NAMALWA (cell line): Measurements from ENCODE around the gene MACROD2.

Experiments
- DNase-seq: peaks from one replicate; pipeline ENCODE4 v3.0.0-alpha.2; 2015; ENCODE audit warnings: low spot score

Gene MACROD2

GRCh38 chr20:14866841-14867514 lies 871.7 kb downstream of the MACROD2 start:
- no peak for DNase-seq

DNA sequence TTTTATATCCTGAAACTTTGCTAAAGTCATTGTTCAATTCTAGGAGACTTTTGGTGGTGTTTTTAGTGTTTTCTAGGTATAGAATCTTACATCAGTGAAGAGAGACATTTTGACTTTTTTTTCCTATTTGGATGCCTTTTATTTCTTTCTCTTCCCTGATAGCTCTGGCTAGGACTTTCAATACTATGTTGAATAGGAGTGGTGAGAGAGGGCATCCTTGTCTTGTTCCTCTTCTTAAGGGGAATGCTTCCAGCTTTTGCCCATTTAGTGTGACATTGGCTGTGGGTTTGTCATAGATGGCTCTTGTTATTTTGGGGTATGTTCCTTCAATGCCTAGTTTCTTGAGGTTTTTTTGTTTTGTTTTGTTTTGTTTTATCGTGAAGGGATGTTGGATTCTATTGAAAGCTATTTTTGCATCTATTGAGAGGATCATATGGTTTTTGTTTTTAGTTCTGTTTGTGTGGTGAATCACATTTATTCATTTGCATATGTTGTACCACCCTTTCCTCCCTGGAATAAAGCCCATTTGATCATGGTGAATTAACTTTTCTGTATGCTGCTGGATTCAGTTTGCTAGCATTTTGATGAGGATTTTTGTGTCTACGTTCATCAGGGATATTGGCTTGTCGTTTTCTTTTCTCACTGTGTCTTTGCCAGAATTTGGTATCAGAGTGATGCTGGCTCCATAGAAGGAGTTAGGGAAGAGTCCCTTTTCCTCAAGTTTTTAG lies 882.1 kb downstream of the MACROD2 start:
- DNase-seq, result no peak

DNA sequence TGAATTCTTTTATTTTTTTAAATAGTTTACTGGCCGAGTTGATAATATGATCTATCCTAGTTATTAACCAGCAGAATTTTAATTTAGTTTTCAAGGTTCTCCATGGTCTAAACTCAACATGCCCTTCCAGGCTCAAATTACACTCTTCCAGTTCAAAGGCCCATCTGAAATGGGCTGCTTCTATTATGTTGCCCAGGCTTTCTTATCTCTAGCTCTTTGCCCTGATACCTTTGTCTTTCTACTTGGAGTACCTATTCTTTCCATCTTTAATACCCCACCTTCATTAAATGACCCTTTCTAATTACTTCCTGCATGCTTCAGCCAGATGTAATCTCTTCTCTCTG lies 883.3 kb downstream of the MACROD2 start:
- no peak for DNase-seq

GRCh38 chr20:14879020-14879697 lies 883.8 kb downstream of the MACROD2 start:
- no peak for DNase-seq

DNA sequence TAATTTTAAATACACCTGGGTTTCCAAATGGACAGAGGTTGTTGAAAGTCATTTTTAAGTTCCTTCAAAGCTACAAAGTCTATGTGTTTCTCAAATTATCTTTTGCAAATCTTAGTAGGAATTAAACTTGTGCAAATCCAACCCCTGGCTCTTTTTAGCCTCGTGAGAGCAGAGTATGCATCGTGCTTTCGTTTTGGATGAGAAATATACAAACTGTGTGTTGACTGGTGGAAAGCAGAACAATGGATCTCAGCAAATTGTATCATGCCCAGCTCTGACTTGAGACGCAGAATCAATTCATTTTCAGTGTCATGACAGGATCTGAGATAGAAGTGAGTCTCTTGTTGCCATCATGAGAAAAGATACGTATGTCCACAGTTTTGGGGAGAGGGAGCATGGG lies 884.5 kb downstream of the MACROD2 start:
- DNase-seq, result no peak

GRCh38 chr20:14881518-14881917 lies 886.2 kb downstream of the MACROD2 start:
- DNase-seq, result no peak

- DNase-seq, result no peak
These were observed 886.8 kb downstream of the MACROD2 start for GRCh38 chr20:14882157-14882556.

DNA sequence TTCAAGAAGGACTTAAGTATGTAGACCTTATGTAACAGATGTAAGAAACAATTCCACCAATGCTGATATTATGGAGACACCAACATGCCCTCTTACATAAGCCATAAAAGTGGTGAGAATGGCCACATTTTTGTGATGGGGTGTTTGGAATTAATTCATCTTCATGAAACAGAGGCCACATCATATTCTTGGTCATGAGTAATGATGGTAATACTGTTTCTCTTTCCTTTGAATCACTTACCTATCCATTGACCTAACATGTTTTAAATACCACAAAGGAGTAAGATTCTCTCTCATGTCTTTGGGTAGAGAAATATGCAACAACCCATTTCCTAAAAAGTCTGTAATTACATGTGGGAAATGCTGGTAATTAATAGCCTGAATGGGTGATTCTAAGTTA lies 887.5 kb downstream of the MACROD2 start:
- no peak for DNase-seq

GRCh38 chr20:14883324-14883723 lies 888.0 kb downstream of the MACROD2 start:
- DNase-seq, result no peak

DNA sequence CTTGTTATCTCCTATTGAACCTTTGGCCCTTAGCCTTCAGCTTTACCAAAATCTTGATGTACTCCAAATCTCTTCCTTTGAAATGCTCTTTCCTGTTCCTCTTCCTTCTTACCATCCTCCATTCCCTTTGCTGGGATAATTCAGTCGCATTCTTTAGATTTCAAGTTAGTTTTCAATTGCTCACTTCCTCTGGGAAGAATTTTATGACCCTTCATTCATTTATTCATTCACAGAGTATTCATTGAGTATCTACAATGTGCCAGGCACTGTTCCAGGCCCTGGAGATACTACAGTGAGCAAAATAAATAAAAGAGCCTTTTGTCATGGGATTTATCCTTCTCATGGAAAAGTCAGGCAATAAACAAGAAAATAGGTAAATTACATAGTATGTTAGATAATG lies 890.3 kb downstream of the MACROD2 start:
- DNase-seq, result no peak

GRCh38 chr20:14888134-14888533 lies 892.8 kb downstream of the MACROD2 start:
- DNase-seq, result no peak

- DNase-seq, result no peak
These were observed 894.4 kb downstream of the MACROD2 start for GRCh38 chr20:14889496-14890255.

DNA sequence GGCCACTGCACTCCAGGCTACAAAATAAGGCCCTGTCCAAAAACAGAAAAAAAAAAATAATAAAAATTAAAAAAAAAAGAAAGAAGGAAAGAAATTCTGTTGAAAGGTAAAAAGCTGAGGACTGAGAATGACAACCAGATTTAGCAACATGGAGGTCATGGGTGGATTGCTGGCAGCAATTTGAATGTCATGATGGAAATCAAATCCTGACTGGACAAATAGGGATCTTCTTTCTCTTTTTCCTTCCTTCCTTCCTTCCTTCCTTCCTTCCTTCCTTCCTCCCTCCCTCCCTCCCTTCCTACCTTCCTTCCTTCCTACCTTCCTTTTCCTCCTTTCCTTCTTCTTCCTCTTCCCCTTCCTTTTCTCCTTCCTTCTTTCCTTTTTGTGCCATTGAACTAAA lies 895.4 kb downstream of the MACROD2 start:
- DNase-seq, result no peak

GRCh38 chr20:14892782-14893181 lies 897.5 kb downstream of the MACROD2 start:
- no peak for DNase-seq

DNA sequence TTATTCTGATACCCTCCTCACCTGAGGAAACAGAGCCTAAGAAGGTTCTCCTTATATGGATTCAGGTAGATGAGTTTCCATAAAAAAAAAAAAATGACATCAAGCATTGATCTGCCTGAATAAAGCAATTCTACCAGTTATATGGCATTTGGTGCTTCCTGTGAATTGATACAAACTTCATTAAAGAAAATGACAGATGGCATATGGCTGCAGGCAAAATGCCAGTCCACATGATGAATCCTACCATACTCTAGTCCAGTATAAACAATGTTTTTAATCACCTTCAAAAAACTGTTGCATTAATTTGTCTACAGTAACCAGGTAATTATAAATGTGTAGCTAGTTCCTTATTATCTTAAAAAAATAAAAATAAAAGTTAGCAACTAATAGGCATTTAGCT lies 901.3 kb downstream of the MACROD2 start:
- DNase-seq, result no peak

DNA sequence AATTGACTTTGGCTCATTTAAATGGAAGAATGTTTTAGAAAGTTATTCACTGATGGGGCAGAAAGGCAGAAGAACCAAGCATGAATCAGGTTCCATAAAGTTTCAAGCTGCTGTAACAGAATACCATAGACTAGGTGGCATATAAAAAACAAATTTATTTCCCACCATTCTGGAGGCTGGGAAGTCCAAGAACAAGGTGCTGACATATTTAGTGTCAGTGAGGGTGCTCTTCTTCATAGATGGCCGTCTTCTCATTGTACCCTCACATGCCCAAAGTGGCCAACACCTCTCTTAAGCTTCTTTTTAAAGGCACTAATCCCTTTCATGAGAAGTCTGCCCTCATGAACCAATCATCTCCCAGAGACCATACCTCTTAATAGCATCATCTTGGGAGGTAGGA lies 902.3 kb downstream of the MACROD2 start:
- DNase-seq, result no peak

- no peak for DNase-seq
These were observed 907.2 kb downstream of the MACROD2 start for GRCh38 chr20:14902432-14903089.

DNA sequence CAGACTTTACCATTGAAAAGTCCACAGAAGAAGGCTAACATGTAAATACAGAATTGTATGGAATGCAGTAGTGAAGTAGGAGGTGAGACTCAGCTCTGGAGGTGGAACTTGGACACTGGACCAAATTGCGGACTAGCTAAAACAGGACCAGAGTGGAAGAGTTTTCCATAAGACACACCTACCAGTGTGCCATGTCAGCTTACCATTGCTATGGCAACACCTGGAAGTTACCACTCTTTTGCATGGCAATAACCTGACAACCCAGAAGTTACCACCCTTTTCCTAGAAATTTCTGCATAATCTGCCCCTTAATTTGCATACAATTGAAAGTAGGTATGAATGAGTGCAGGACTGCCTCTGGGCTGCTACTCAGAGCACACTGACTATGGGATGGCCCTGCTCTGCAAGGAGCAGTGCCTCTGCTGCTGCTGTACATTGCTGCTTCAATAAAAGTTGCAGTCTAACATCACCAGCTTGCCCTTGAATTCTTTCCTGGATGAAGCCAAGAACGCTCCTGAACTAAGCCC lies 911.7 kb downstream of the MACROD2 start:
- no peak for DNase-seq

DNA sequence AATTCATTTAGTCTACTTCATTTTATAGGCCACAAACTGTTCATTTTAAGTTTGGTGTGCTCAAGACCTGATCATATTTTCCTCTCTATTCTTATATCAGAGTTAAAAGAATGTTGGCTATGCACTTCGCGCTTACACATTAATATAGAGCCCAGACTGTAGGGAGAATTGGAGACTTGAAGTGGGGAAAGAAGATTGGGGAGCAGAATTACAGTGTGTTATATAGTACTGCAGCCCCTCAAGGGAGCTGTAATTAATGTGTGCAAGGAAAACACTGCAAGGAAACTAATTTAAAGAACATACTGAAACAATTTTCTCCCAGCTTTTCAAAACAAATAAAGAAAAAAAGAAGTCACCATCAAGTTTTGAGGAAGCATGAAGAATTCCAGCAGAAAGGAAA lies 914.8 kb downstream of the MACROD2 start:
- no peak for DNase-seq

DNA sequence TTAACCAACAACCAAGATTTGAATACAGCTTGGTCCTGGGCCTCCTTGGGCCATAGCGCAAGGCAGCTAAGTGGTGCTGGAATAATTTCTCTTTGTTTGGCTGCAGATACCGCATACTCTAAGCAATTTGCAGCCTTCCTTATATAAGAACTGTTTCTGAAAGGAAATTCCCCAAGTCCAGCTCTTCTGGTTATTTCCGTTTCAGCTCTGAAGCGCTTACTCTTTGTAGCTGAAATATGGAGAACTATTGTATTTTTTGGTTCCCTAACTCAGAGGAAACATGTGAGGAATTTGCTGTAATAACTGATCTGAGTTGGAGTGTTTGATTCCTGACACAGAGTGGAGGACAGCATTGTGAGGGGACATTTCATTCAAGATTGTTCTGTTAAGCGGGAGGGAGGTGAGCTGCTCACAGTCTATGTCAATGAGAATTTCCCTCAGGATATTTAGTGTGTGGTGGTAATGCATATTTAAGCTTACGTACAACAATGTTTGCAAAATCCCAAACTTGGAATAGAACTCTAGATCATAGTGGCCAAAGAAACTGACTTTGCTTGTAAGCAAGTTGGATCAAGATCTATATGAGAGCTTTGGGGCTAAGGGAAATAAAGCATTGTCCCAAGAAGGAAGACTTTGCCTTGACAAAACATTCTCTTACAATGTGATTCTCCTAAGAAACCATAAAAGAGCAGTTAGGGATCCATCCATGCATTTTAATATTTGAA lies 918.7 kb downstream of the MACROD2 start:
- no peak for DNase-seq

- DNase-seq, result no peak
These were observed 919.3 kb downstream of the MACROD2 start for GRCh38 chr20:14914633-14915032.
